CD4-positive, alpha-beta T cell treated with Interleukin-15 for 4 hours (primary cell): Measurements from ENCODE around the gene BPTF.
A peak's percentile ranks its signal among the peaks of the same experiment; 100 is the strongest.
"Not testable (repeated sequence)": the region's sequence is repeated elsewhere in the genome, so short reads cannot be mapped to it uniquely, and the experiment has no call there.

Source experiments
- DNase-seq: peaks from one replicate; pipeline ENCODE4 v3.0.0-alpha.2; 2020; ENCODE audit warnings: low spot score

Gene BPTF

DNA sequence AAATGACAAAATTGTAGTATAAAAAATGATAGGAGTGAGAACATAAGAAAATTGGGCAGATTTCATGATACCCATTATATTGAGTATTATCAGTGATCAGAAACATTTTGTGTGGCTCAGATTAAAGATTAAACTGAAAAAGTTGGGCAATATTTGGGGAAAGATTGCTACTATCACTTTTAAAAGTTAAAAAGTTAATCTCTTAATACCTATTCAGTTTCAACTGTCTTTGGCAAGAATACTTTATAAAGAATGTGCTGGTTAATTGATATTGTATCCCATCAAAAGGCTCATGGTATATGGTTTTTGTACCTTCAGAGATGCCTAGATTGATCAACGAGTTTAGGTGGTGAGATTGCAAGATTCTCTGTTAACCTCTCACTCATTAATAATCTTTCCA, 55.8 kb downstream of the BPTF start:
- no peak for DNase-seq

DNA sequence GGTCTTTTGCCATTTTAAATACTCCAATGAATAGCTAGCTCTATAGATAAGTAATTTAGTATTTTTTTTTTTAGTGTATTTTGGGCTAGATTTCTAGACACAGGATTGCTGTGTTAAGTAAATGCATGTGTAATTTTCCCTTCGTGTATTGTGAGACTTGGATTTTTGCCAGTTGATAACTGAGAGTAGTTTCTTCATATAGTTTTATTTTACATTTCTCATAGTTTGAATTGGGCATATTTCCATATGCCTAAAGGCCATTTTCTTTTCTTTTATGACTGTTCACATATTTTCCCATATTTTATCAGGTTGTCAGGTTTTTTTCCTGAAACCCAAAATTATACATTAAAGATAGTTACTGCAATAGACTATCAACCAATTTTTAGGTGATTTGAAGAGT, 59.4 kb downstream of the BPTF start:
- no peak for DNase-seq

DNA sequence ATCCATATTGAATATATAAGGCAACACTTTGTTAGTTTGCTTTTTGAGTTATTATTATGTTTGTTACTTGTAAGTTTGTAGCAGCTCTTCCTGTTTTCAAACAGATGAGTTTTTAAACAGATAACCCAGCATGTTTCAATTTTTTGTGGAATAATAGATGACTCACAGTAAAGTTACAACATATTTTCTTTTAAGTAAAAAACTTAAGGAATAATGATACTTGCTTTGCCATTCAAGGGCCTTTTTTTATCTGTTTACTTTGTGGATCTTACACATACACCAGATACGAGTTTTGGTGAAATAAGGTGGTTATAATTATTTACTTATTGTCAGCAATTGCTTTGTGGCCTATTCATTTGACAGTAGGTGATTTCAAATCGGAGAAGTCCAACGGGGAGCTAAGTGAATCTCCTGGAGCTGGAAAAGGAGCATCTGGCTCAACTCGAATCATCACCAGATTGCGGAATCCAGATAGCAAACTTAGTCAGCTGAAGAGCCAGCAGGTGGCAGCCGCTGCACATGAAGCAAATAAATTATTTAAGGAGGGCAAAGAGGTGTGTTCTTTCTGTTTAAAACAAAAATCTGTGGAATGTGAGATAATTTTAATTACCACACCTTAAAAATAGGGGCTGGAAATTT, 66.3 kb downstream of the BPTF start:
- DNase-seq = no peak

- DNase-seq = no peak
Observed at GRCh38 chr17:67902511-67903231, 77.4 kb downstream of the BPTF start.

DNA sequence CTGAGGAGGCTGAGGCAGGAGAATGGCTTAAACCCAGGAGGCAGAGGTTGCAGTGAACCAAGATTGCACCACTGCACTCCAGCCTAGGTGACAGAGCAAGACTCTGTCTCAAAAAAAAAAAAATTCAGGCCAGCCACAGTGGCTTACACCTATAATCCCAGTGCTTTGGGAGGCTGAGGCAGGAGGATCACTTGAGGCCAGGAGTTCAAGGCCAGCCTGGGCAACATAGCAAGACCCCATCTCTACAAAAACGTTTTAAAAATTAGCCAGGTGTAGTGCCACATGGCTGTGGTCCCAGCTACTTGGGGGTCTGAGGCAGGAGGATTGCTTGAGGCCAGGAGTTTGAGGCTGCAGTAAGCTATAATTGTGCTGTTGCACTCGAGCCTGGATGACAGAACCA, 80.0 kb downstream of the BPTF start:
- DNase-seq = not testable (repeated sequence)

DNA sequence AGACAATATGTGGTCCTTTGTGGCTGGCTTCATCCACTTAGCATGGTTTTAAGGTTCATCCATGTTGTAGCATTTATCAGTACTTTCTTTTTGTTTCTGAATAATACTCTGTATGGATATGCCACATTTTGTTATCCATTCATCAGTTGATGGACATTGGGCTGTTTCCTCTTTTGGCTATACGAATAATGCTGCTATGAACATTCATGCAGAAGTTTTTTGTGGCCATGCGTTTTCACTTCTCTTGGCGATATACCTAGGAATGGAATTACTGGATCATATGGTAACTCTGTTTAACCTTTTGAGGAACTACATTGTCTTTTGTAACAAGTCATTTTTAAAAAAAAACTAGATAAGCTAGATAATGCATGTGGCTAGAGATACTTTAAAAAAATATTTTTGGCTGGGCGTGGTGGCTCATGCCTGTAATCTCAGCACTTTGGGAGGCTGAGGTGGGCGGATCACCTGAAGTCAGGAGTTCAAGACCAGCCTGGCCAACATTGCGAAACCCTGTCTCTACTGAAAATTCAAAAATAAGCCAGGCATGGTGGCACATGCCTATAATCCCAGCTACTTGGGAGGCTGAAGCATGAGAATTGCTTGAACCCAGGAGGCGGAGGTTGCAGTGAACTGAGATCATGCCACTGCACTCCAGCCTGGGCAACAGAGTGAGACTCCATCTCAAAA, 85.0 kb downstream of the BPTF start:
- DNase-seq = not testable (repeated sequence)

GRCh38 chr17:67911059-67911782, 85.9 kb downstream of the BPTF start:
- DNase-seq = no peak

DNA sequence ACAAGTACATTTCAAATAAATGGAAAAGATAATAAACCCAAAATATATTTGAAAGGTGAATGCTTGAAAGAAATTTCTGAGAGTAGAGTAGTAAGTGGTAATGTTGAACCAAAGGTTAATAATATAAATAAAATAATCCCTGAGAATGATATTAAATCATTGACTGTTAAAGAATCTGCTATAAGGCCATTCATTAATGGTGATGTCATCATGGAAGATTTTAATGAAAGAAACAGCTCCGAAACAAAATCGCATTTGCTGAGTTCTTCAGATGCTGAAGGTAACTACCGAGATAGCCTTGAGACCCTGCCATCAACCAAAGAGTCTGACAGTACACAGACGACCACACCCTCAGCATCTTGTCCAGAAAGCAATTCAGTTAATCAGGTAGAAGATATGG, 86.8 kb downstream of the BPTF start:
- DNase-seq = no peak

GRCh38 chr17:67912656-67913055, 87.4 kb downstream of the BPTF start:
- DNase-seq = no peak

DNA sequence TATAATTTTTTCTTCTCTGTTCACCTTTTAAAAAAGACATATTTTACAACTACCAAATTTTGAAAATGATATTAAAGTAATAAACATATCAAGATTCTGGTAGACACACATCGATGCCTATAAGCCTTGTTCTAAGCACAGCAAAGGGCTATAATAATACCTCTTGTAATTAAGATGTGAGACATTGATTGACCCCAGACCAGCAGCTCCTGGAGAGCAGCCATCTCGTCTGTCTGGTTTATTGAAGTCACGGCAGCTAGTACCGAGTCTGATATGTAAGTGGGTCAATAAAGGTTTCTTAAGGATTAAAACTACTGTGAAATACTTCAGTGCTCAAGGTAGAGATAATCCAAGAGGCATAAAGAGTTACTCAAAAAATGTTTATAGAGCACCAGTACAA, 94.9 kb downstream of the BPTF start:
- no peak for DNase-seq

GRCh38 chr17:67922503-67922902, 97.2 kb downstream of the BPTF start:
- DNase-seq = no peak

- not testable (repeated sequence) for DNase-seq
Observed at GRCh38 chr17:67928842-67929241, 103.5 kb downstream of the BPTF start.

DNA sequence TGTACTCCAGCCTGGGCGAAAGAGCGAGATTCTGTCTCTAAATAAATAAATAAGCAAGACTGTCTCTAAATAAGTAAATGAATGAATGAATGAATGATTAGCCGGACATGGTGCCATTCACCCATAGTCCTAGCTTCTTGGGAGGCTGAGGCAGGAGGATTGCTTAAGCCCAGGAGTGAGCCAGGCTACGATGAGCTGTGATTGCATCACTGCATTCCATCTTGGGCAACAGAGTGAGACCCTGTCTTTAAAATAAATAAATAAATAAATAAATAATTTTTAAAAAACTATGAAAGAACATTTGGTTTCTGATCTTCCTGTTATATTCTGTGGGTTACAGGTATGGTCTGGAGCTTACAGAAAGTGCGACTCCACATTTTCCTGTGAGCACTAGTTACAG, 105.9 kb downstream of the BPTF start:
- no peak for DNase-seq

DNA sequence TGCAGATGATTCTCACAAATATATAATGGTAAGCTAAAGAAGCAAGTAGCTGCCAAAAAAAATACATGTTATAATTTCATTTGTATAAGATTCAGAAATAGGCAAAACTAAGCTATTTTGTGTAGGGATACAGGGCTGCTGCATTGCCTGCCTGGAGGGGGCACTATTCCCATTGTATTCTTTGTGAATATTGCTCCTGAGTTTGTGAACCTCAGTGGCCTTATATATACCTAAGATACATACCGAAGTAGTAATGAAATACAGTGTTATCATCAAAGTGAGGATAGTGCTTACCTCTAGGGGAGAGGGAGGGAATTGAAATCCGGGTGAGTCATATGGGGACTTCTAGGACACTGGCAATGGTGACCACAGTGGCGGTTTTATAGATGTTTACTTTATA, 117.5 kb downstream of the BPTF start:
- no peak for DNase-seq

GRCh38 chr17:67944035-67944434, 118.7 kb downstream of the BPTF start:
- DNase-seq = no peak

- DNase-seq = no peak
Observed at GRCh38 chr17:67946513-67946912, 121.2 kb downstream of the BPTF start.

DNA sequence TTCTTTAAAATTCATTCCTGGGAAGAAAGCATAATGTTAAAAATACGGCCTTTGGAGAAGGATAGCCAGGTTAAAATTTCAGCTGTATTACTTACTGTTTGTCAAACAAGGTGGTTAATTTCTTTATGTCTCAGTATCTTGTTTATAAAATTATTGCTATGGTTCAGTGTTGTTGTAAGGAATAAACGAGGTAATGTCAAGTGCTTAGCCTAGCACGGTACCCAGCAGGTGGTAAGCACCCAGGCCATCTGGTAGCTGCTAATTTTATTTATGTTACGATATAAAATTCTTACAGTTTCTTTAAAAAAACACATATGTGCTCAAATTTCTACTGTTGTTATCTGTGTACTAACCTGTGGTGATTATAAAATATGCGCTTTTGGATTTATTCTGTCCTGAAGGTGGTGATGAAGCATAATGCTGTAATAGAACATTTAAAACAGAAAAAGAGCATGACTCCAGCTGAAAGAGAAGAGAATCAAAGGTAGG, 122.1 kb downstream of the BPTF start:
- no peak for DNase-seq

- DNase-seq = no peak
Observed at GRCh38 chr17:67950945-67951344, 125.6 kb downstream of the BPTF start.

DNA sequence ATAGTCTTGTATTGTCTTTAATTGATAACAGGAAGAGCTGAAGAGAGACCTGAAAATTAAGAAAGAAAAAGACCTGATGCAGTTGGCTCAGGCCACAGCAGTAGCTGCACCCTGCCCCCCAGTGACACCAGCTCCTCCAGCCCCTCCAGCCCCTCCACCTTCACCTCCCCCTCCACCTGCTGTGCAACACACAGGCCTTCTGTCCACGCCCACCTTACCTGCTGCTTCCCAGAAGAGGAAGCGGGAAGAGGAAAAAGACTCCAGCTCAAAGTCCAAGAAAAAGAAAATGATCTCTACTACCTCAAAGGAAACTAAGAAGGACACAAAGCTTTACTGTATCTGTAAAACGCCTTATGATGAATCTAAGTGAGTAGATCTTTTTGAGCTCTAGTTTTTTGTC, 134.2 kb downstream of the BPTF start:
- DNase-seq = no peak

DNA sequence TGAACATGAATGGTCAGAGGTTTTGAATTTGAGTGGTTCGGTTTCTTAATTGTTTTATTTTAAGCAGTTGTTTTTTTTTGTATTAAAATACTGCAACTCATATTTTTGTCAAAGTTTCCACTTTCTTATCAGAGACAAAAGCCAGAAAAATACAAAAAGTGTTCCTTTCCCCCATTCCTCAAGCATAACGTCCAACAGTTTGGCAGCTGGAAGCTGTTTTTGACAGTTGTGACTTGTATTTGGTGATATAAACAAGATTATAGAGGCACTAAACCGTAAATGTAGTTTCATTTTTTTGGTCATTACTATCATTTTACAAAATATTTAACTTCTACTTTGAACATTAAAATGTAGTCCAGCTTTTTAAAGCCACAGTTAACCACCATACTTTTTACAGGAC, 135.0 kb downstream of the BPTF start:
- not testable (repeated sequence) for DNase-seq

GRCh38 chr17:67962156-67962555, 136.9 kb downstream of the BPTF start:
- DNase-seq = not testable (repeated sequence)

GRCh38 chr17:67963145-67963572, 137.9 kb downstream of the BPTF start:
- peak; percentile 78 for DNase-seq
